Kidney epithelial cell (primary cell): ENCODE data around the gene SERPINB5. TPM values are rescaled to one million over a fixed set of nuclear protein-coding genes. Genes with fewer than 3 reads are reported as not detected.
A peak's percentile ranks its signal among the peaks of the same experiment; 100 is the strongest.

Experiments
- DNase-seq: peaks from one replicate; pipeline ENCODE4 v3.0.0-alpha.2; 2010; ENCODE audit warnings: low read depth
- H3K27me3 ChIP-seq: 2 replicates; pipeline ENCODE4 v1.6.0; 2011; ENCODE audit warnings: low read length; ENCODE audit not compliant: control insufficient read depth, insufficient read depth
- H3K36me3 ChIP-seq: 2 replicates; pipeline ENCODE4 v1.5.1; 2011; ENCODE audit warnings: low read length; ENCODE audit not compliant: control insufficient read depth, insufficient read depth
- H3K4me3 ChIP-seq: 2 replicates; pipeline ENCODE4 v1.5.1; 2011; ENCODE audit warnings: low read depth, mild to moderate bottlenecking, control low read depth, low read length
- total RNA-seq: library from RNA; depleted of rRNA; stranded (reverse); fragments of >200 nt; gene quantifications from 2 replicates; pipeline ENCODE4 v1.2.3, GENCODE V29; 2015
- TF ChIP-seq, protein P1 (sequence below): IDR thresholded peaks from 2 replicates; pipeline ENCODE4 v1.5.1; 2011; ENCODE audit warnings: mild to moderate bottlenecking, moderate library complexity, low read length, control low read depth, inconsistent platforms; ENCODE audit not compliant: insufficient read depth, poor library complexity, severe bottlenecking

The SERPINB5 gene
- total RNA-seq, 1 donor from 2014 or later = 2.3 TPM

DNA sequence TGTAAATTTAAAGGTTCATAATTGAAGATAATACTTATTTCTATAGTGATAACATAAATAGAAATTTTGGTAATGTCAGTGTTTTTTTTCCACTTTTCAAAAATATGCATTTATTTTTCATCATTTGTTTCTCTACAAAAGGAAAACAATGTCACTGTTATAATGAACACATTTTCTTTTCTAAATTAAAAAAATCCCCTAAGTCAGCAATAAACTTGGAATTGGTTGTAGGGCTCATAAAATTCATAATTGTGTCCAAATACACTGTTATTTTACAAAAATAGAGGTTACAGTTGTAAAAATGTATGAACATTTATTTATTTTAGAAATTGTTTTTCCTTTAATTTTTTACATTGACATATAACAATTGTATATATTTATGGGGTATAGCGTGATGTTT lies 39.0 kb downstream of the SERPINB5 start:
- TF ChIP-seq, protein P1, sequence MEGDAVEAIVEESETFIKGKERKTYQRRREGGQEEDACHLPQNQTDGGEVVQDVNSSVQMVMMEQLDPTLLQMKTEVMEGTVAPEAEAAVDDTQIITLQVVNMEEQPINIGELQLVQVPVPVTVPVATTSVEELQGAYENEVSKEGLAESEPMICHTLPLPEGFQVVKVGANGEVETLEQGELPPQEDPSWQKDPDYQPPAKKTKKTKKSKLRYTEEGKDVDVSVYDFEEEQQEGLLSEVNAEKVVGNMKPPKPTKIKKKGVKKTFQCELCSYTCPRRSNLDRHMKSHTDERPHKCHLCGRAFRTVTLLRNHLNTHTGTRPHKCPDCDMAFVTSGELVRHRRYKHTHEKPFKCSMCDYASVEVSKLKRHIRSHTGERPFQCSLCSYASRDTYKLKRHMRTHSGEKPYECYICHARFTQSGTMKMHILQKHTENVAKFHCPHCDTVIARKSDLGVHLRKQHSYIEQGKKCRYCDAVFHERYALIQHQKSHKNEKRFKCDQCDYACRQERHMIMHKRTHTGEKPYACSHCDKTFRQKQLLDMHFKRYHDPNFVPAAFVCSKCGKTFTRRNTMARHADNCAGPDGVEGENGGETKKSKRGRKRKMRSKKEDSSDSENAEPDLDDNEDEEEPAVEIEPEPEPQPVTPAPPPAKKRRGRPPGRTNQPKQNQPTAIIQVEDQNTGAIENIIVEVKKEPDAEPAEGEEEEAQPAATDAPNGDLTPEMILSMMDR = no peak
- H3K27me3 ChIP-seq = no peaks in the 10 kb centered on the region
- H3K4me3 ChIP-seq = no peak overlapping the region
- no peaks in the 10 kb centered on the region for H3K36me3 ChIP-seq
- DNase-seq = no peak

GRCh38 chr18:63518178-63519012 lies 41.6 kb downstream of the SERPINB5 start:
- no peak overlapping the region for H3K4me3 ChIP-seq
- DNase-seq = peak; percentile 31
- TF ChIP-seq, protein P1 = peak; percentile 66
- H3K27me3 ChIP-seq = no peaks in the 10 kb centered on the region
- H3K36me3 ChIP-seq = no peaks in the 10 kb centered on the region

DNA sequence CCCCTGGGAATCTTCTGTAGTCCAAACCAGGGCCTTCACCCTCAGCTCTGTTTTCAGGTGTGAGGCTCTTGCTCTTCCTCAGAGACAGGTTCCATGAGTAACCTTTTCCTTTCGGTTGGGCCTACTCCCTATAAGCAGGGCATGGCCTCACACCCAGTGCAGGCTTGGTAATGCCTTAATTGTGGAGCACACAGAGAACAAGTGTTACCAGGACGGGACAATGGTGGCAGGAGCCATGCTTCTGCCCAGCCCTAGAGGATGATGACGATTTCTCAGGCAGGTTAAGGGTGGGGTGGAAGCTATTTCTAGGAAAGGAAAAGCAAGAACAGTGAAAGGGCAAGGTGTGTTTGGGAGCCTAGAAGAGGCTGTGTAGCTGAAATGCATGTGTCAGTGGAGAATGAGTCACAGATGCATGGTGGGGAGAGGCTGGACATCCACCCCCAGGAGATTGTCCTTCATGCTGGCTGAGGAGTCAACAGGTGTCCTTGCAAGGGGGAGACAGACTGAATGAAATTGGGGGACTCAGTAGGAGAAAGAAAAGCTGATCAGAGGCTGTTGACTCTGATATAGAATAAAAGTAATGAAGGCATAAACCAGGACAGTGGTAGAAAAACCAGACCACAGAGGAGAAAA lies 43.4 kb downstream of the SERPINB5 start:
- TF ChIP-seq, protein P1 = no peak
- Histone ChIP-seq H3K36me3 (no peaks in the 10 kb centered on the region), H3K4me3 (no peak overlapping the region), H3K27me3 (no peaks in the 10 kb centered on the region)
- DNase-seq = no peak

DNA sequence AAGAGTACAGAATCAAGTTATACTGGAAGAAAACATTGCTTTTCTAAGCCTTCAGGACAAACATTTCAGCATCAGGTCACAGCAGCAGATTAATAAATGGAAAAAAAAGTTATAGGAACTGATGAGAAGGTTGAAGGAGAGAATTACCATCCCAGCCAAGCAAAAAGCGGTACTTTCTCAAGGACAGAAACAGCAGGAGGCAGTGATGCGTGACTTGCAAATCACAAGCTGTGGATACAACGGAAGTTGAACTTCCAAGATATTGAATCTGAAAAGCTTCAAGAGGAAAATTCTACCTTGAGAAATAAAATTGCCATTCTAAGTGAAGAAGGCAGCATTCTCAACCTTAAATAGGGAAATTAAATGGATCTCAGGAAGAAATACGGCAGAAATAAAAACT lies 46.9 kb downstream of the SERPINB5 start:
- Histone ChIP-seq H3K36me3 (no peaks in the 10 kb centered on the region), H3K4me3 (no peak overlapping the region), H3K27me3 (no peaks in the 10 kb centered on the region)
- DNase-seq = no peak
- TF ChIP-seq, protein P1 = no peak

- no peak overlapping the region for H3K4me3 ChIP-seq
- H3K27me3 ChIP-seq = no peaks in the 10 kb centered on the region
- no peak for DNase-seq
- no peaks in the 10 kb centered on the region for H3K36me3 ChIP-seq
- TF ChIP-seq, protein P1 = no peak
These were observed 50.5 kb downstream of the SERPINB5 start for GRCh38 chr18:63527251-63527650.
